Measurements from ENCODE around the gene PYGO1.
"Not testable (repeated sequence)": the region's sequence is repeated elsewhere in the genome, so short reads cannot be mapped to it uniquely, and the experiment has no call there.

Gene PYGO1

DNA sequence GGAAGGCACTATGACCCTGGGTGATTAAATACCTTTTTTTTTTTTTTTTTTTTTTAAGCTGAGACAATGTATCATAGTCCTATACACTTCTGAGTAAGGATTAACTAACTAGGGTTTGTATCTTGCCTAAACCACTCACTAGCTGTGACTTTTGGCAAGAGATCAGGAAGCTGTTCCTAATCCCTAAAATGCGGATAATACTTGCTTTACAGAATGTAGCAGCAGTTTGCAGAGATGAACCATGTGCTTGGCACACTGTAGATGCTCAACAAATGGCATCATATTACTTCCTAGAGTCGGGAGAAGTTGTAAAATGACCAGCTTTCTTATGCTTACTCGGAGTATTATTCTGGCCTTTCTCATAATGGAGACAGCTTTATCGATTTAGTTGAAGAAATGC, 25.6 kb upstream of the PYGO1 start:
- H3K27ac ChIP-seq (ENCODE audit: low read depth, low read length, severe bottlenecking): no peak overlapping the region
- no peaks in the 10 kb centered on the region for H3K4me1 ChIP-seq (ENCODE audit: control insufficient read depth, insufficient read depth, low read length, poor library complexity, severe bottlenecking)
- H3K9me3 ChIP-seq (ENCODE audit: control insufficient read depth, low read length): no peaks in the 10 kb centered on the region
- 93 to 95% methylated on average over 4 of the region's 4 CpGs for WGBS, 2 experiments (ENCODE audit: insufficient coverage in 2 of 2)
- H3K36me3 ChIP-seq (ENCODE audit: control insufficient read depth, insufficient read depth, low read length): peaks cover 74% of the 10 kb centered on the region
- H3K4me3 ChIP-seq (ENCODE audit: extremely low read depth, insufficient read depth, low read length, poor library complexity, severe bottlenecking): no peak overlapping the region

GRCh38 chr15:55606214-55606613, 18.1 kb upstream of the PYGO1 start:
- Histone ChIP-seq H3K36me3 (ENCODE audit: control insufficient read depth, insufficient read depth, low read length) (peaks cover 16% of the 10 kb centered on the region), H3K27ac (ENCODE audit: low read depth, low read length, severe bottlenecking) (no peak overlapping the region)
- WGBS, 2 experiments (ENCODE audit: insufficient coverage in 2 of 2): 100% methylated on average over 1 to 2 of the region's 5 CpGs

GRCh38 chr15:55601374-55601773, 13.2 kb upstream of the PYGO1 start:
- no peaks in the 10 kb centered on the region for H3K9me3 ChIP-seq (ENCODE audit: control insufficient read depth, low read length)

More at GRCh38 chr15:55606214-55606613, 18.1 kb upstream of the PYGO1 start:
- Histone ChIP-seq H3K4me1 (ENCODE audit: control insufficient read depth, insufficient read depth, low read length, poor library complexity, severe bottlenecking) (no peaks in the 10 kb centered on the region), H3K9me3 (ENCODE audit: control insufficient read depth, low read length) (no peaks in the 10 kb centered on the region), H3K4me3 (ENCODE audit: extremely low read depth, insufficient read depth, low read length, poor library complexity, severe bottlenecking) (no peak overlapping the region)

DNA sequence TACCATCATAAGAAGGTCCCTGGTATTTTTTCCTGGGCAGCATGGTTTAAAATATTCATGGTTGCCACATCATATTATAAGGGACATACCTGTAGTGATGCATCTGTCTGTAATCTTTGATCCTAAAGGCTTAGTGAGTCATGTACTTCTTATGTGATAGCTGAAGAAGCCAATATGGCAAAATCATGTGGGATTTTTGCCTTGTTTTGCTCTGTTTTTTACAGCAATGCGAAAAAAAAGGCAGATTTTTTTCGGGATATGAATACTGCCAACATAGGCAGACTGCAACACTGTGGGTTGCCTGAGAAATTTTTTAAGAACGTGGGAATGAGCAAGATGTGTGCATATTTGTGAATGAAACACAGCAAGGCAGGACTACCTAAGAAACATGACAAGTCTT, 11.3 kb upstream of the PYGO1 start:
- Histone ChIP-seq H3K4me3 (ENCODE audit: extremely low read depth, insufficient read depth, low read length, poor library complexity, severe bottlenecking) (no peak overlapping the region), H3K9me3 (ENCODE audit: control insufficient read depth, low read length) (no peaks in the 10 kb centered on the region), H3K4me1 (ENCODE audit: control insufficient read depth, insufficient read depth, low read length, poor library complexity, severe bottlenecking) (no peaks in the 10 kb centered on the region), H3K36me3 (ENCODE audit: control insufficient read depth, insufficient read depth, low read length) (no peaks in the 10 kb centered on the region), H3K27ac (ENCODE audit: low read depth, low read length, severe bottlenecking) (no peak overlapping the region)
- 80 to 92% methylated on average over 1 to 2 of the region's 3 CpGs for WGBS, 2 experiments (ENCODE audit: insufficient coverage in 2 of 2)

More at GRCh38 chr15:55601374-55601773, 13.2 kb upstream of the PYGO1 start:
- WGBS, 2 experiments (ENCODE audit: insufficient coverage in 2 of 2): 92% methylated on average over 3 of the region's 5 CpGs; no CpG with 5 or more reads in 1 of the 2 experiments
- Histone ChIP-seq H3K36me3 (ENCODE audit: control insufficient read depth, insufficient read depth, low read length) (no peaks in the 10 kb centered on the region), H3K4me1 (ENCODE audit: control insufficient read depth, insufficient read depth, low read length, poor library complexity, severe bottlenecking) (no peaks in the 10 kb centered on the region), H3K4me3 (ENCODE audit: extremely low read depth, insufficient read depth, low read length, poor library complexity, severe bottlenecking) (no peak overlapping the region), H3K27ac (ENCODE audit: low read depth, low read length, severe bottlenecking) (no peak overlapping the region)

- H3K36me3 ChIP-seq (ENCODE audit: control insufficient read depth, insufficient read depth, low read length); H3K9me3 ChIP-seq (ENCODE audit: control insufficient read depth, low read length); H3K27ac ChIP-seq (ENCODE audit: low read depth, low read length, severe bottlenecking); H3K4me3 ChIP-seq (ENCODE audit: extremely low read depth, insufficient read depth, low read length, poor library complexity, severe bottlenecking); H3K4me1 ChIP-seq (ENCODE audit: control insufficient read depth, insufficient read depth, low read length, poor library complexity, severe bottlenecking): not testable (repeated sequence)
- 100% methylated on average over 1 of the region's 1 CpG; no CpG with 5 or more reads in 1 of the 2 experiments for WGBS, 2 experiments (ENCODE audit: insufficient coverage in 2 of 2)
Measured at GRCh38 chr15:55593019-55593418, 4.9 kb upstream of the PYGO1 start.

DNA sequence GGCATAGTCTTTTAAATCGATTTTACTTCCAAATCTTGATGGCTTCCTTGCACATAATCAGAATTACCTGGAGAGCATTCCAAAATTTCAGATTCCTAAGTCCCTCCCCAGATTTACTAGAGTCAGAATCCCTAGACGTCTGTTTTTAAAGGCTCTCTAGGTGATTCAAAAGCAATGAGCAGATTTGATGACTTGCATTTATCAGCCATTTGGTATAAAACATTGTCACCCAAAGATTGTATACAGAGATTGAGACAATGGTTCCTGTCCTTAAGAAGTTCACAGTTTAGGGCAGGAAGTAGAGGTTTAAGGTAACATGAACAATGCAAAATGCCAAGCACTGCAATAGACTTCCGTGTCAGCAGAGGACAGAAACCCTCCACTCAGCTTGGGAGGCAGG, 2.6 kb upstream of the PYGO1 start:
- 83 to 85% methylated on average over 2 to 3 of the region's 3 CpGs for WGBS, 2 experiments (ENCODE audit: insufficient coverage in 2 of 2)
- Histone ChIP-seq H3K36me3 (ENCODE audit: control insufficient read depth, insufficient read depth, low read length) (peaks cover 5% of the 10 kb centered on the region), H3K9me3 (ENCODE audit: control insufficient read depth, low read length) (peaks cover 6% of the 10 kb centered on the region), H3K27ac (ENCODE audit: low read depth, low read length, severe bottlenecking) (no peak overlapping the region), H3K4me1 (ENCODE audit: control insufficient read depth, insufficient read depth, low read length, poor library complexity, severe bottlenecking) (no peaks in the 10 kb centered on the region), H3K4me3 (ENCODE audit: extremely low read depth, insufficient read depth, low read length, poor library complexity, severe bottlenecking) (no peak overlapping the region)

DNA sequence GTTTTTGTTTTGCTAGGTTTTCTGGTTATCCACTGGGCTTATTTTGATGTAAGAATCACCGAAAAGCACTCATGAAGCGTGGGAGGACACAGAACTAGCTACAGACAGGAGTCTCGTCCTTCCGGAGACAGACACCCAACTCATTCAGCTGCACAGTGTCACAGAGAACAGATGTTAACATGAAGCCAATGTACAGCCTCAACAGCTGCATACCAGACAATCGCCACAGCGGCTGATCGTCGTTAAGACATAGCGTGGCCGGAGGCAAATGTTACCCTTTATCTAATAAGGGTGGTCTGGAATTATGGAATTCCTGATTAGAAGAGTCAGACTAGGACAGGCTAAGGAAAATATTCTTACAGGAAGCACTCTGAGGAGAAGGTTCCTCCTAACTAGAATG, 1.1 kb upstream of the PYGO1 start:
- H3K27ac ChIP-seq (ENCODE audit: low read depth, low read length, severe bottlenecking): no peak overlapping the region
- H3K4me1 ChIP-seq (ENCODE audit: control insufficient read depth, insufficient read depth, low read length, poor library complexity, severe bottlenecking): no peaks in the 10 kb centered on the region
- H3K9me3 ChIP-seq (ENCODE audit: control insufficient read depth, low read length): peaks cover 6% of the 10 kb centered on the region
- peak overlapping the region; percentile 48 for H3K4me3 ChIP-seq (ENCODE audit: extremely low read depth, insufficient read depth, low read length, poor library complexity, severe bottlenecking)
- H3K36me3 ChIP-seq (ENCODE audit: control insufficient read depth, insufficient read depth, low read length): peaks cover 5% of the 10 kb centered on the region
- 83 to 98% methylated on average over 4 to 8 of the region's 10 CpGs for whole genome bisulfite sequencing, 2 experiments (ENCODE audit: insufficient coverage in 2 of 2)

DNA sequence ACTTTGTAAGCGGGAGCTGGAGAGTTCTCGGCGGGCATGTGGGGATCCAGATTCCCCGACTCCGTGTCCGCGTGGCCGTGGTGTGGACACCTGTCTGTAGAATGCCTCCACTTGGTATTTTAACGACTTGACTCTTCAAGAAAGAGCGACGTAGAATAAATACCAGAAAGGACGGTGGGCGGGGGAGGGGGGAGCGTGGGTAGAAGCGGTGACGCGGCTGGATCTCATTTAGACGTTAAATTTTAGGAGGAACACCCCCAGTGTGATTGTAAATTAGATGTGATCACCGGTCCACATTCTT, 620 bp upstream of the PYGO1 start:
- H3K4me1 ChIP-seq (ENCODE audit: control insufficient read depth, insufficient read depth, low read length, poor library complexity, severe bottlenecking): no peaks in the 10 kb centered on the region
- peaks cover 6% of the 10 kb centered on the region for H3K9me3 ChIP-seq (ENCODE audit: control insufficient read depth, low read length)
- peaks cover 5% of the 10 kb centered on the region for H3K36me3 ChIP-seq (ENCODE audit: control insufficient read depth, insufficient read depth, low read length)
- H3K27ac ChIP-seq (ENCODE audit: low read depth, low read length, severe bottlenecking): peak overlapping the region; percentile 86
- 4 to 13% methylated on average over 17 to 18 of the region's 19 CpGs for WGBS, 2 experiments (ENCODE audit: insufficient coverage in 2 of 2)
- peak overlapping the region; percentile 48 for H3K4me3 ChIP-seq (ENCODE audit: extremely low read depth, insufficient read depth, low read length, poor library complexity, severe bottlenecking)

DNA sequence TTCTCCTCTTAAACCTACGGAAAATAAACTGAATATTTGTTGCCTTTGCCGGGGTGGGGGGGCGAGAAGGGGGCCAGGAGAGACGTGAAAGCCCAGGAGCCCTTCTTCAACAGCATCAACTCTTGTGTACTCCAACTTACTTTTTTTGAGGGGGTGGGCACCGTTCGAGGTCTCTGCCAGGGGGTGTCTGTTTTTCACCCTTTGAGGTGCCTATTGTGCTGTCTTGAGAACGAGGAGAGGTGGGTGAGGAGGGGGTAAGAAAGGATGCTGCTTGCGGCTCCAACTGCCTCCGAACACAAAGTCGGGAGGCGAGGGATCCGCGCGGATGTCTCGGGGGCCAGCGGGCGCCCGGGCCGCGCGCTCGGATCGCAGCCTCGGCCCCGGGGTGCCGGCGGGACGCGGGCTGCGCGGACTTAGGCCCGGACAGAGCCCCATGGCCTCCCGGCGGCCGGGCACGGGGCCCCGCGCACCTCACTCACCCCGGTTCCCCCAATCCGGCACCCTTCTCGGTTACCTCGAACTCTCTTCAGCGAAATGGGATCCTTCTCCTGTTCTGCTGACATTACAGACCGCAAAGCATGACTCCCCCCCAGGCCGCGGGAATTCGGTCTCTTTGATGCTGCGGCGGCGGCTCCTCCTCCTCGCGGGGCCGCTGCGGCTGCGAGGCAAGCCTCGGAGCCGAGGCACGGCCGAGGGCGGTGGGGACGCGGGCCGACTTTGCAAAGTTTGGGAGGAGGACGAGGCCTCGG, 650 bp downstream of the PYGO1 start:
- Histone ChIP-seq H3K4me1 (ENCODE audit: control insufficient read depth, insufficient read depth, low read length, poor library complexity, severe bottlenecking) (no peaks in the 10 kb centered on the region), H3K27ac (ENCODE audit: low read depth, low read length, severe bottlenecking) (peak overlapping the region; percentile 84), H3K36me3 (ENCODE audit: control insufficient read depth, insufficient read depth, low read length) (peaks cover 5% of the 10 kb centered on the region), H3K9me3 (ENCODE audit: control insufficient read depth, low read length) (peaks cover 6% of the 10 kb centered on the region), H3K4me3 (ENCODE audit: extremely low read depth, insufficient read depth, low read length, poor library complexity, severe bottlenecking) (peak overlapping the region; percentile 64)
- 7 to 8% methylated on average over 41 to 42 of the region's 65 CpGs for whole genome bisulfite sequencing, 2 experiments (ENCODE audit: insufficient coverage in 2 of 2)

- Histone ChIP-seq H3K9me3 (ENCODE audit: control insufficient read depth, low read length) (peaks cover 6% of the 10 kb centered on the region), H3K4me1 (ENCODE audit: control insufficient read depth, insufficient read depth, low read length, poor library complexity, severe bottlenecking) (no peaks in the 10 kb centered on the region), H3K4me3 (ENCODE audit: extremely low read depth, insufficient read depth, low read length, poor library complexity, severe bottlenecking) (peak overlapping the region; percentile 64), H3K27ac (ENCODE audit: low read depth, low read length, severe bottlenecking) (no peak overlapping the region), H3K36me3 (ENCODE audit: control insufficient read depth, insufficient read depth, low read length) (peaks cover 5% of the 10 kb centered on the region)
- WGBS, 2 experiments (ENCODE audit: insufficient coverage in 2 of 2): 92 to 100% methylated on average over 1 to 2 of the region's 3 CpGs
Measured at GRCh38 chr15:55586808-55587207, 1.3 kb downstream of the PYGO1 start.

DNA sequence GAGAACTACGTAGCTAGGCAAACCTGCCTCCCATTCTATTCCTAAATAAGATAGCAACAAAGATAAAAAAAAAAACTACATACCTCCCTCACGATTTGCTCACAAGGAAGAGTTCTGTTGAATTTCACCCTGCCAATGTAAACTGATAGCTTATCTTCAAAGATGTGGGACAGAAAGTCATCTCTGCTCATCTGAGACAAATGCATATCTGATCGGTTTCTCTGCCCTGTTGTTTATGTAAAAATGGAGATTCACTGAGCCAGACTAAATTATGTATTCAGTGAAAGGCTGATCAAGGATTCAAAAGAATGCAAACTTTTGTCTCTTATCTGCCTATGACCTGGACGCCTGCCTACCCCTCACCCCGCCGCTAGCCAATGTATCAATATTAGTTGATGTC, 11.2 kb downstream of the PYGO1 start:
- Histone ChIP-seq H3K9me3 (ENCODE audit: control insufficient read depth, low read length) (peaks cover under 1% of the 10 kb centered on the region), H3K36me3 (ENCODE audit: control insufficient read depth, insufficient read depth, low read length) (no peaks in the 10 kb centered on the region), H3K4me1 (ENCODE audit: control insufficient read depth, insufficient read depth, low read length, poor library complexity, severe bottlenecking) (peaks cover 5% of the 10 kb centered on the region), H3K27ac (ENCODE audit: low read depth, low read length, severe bottlenecking) (no peak overlapping the region), H3K4me3 (ENCODE audit: extremely low read depth, insufficient read depth, low read length, poor library complexity, severe bottlenecking) (no peak overlapping the region)
- WGBS, 2 experiments (ENCODE audit: insufficient coverage in 2 of 2): 79 to 91% methylated on average over 2 of the region's 6 CpGs

Data from mesodermal cell (in vitro differentiated cells).